Gastroesophageal sphincter (tissue), 2 donors: ENCODE measurements around the gene CUL9.

Source experiments
- POLR2A ChIP-seq, 2 donors: fragments of 450-650 bp; IDR thresholded peaks; one replicate each; pipeline ENCODE4 v1.6.1; 2017; ENCODE audit warnings: antibody characterized with exemption in 2 of 2, mild to moderate bottlenecking in 2 of 2, moderate library complexity in 1 of 2
- POLR2AphosphoS5 ChIP-seq: sonication (generic); formaldehyde crosslinking; IDR thresholded peaks from one replicate; pipeline ENCODE4 v1.6.1; 2017; ENCODE audit warnings: antibody characterized with exemption

DNA sequence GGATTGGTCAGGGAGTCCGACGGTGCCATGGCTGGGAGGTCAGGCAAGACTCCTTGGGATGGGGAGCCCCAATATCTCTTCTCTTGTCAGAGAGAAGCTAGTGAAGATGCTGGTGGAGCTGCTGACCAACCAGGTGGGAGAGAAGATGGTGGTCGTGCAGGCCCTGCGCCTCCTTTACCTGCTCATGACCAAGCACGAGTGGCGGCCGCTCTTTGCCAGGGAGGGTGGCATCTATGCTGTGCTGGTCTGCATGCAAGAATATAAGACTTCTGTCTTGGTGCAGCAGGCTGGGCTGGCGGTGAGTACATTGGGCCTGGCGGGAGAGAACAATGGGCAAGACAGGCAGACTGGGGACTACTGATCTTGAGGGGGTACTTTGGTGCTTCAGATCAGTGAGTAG is 10.9 kb downstream of the CUL9 start:
- no peak for TF ChIP-seq POLR2A (IDR thresholded peaks at IDR 0.05)
- TF ChIP-seq POLR2AphosphoS5 = no peak
